WI38 (cell line): ENCODE measurements around the gene MCL1.

ENCODE experiments used
- H3K4me3 ChIP-seq: 2 replicates; pipeline ENCODE4 v1.5.1; 2011; ENCODE audit warnings: low read depth, mild to moderate bottlenecking, control low read depth, low read length
- TF ChIP-seq, protein P1 (sequence below): IDR thresholded peaks from 2 replicates; pipeline ENCODE4 v1.5.1; 2012; ENCODE audit warnings: low read depth, mild to moderate bottlenecking, control low read depth, low read length

MCL1 gene

DNA sequence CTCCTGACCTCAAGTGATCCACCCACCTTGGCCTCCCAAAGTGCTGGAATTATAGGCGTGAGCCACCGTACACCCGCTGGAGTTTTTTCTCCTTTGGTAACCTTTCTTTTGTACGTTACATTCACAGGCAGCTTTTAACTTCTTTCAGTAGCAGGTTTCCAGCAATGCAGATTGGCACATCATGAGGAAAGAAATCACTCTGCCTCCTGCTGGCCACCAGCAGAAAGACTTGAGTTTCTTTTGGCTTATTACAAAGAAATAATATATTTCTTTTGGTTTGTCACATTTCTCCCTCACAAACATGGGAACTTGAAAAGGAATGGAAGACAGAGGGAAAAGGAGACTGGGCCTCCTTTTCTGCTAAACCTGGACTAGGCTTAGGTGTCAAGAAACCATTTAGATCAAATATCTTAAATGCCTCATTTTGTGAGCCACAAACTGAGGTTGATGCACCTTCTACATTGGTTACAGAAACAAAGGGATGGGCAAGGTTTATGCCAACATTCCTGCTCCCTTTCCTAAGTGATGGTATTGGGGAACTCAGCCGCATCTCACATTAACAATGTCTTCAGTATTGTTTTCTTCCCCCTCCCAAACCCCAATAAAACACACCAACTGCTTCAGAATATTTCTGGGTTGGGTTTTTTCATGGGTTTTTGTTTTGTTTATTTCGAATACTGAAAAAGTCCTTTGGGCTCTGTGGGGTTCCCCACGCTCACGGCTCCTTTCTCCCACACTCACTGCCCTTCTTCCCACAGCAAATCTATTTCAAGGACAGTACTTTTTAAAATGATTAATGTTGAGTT, 42.3 kb upstream of the MCL1 start:
- TF ChIP-seq, protein P1, sequence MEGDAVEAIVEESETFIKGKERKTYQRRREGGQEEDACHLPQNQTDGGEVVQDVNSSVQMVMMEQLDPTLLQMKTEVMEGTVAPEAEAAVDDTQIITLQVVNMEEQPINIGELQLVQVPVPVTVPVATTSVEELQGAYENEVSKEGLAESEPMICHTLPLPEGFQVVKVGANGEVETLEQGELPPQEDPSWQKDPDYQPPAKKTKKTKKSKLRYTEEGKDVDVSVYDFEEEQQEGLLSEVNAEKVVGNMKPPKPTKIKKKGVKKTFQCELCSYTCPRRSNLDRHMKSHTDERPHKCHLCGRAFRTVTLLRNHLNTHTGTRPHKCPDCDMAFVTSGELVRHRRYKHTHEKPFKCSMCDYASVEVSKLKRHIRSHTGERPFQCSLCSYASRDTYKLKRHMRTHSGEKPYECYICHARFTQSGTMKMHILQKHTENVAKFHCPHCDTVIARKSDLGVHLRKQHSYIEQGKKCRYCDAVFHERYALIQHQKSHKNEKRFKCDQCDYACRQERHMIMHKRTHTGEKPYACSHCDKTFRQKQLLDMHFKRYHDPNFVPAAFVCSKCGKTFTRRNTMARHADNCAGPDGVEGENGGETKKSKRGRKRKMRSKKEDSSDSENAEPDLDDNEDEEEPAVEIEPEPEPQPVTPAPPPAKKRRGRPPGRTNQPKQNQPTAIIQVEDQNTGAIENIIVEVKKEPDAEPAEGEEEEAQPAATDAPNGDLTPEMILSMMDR = peak; percentile 68
- H3K4me3 ChIP-seq = no peak overlapping the region

DNA sequence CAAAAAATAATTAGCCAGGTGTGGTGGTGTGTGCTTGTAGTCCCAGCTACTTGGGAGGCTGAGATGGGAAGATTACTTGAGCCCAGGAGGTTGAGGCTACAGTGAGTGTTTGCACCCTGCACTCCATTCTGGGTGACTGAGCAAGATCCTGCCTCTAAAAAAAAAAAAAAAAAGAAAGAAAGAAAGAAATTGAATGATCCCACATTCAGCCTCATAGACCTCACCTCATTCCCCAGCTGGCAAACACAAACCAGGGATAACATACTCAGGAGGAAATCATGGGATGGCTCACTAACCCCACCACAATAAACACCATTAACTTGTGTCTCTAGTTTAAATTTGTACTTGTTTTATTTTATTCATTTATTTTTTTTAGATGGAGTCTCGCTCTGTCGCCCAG, 41.5 kb upstream of the MCL1 start:
- TF ChIP-seq, protein P1 = no peak
- H3K4me3 ChIP-seq = no peak overlapping the region

DNA sequence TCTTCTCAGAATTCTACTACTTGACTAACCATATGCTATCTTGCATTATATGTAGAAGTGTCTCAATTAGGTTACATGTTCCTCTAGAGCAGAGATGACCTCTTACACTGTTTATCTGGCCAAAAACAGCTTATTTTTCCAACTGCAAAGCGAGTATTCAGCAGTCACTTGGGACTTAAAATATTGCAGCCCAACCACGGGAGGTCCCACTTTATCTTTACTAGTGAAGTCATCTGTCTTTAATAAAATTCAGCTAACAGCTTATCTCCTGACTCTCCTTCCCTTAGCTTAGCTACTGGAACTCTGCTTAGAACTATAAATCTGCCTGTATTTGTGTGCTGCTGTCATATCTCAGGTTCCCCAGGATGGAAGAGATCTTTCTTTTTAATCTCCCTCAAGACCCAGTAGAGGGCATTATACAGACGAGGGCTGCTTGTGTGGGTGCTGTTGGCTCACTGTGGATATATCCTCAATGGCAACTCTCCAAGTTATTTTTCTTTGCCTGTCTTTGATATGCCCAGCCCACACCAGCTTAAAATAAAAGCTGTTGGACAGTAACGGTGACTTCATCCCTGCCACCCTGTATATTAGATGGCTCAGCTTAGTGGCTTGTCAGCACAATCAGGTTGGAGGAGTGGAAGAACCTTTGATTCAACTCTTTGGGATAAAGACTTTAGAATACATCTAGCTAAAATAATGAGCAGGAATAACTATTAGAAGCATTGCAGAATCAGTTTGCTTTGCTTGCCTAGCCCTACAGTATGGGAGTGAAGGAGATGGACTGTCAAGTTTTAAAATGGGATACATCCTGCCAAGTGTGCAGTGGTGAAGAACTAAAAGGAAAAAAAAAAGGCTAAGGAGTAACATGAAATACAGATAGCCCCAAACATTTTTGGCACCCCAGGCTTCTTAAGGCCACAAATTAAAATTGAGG, 40.4 kb upstream of the MCL1 start:
- H3K4me3 ChIP-seq = no peak overlapping the region
- TF ChIP-seq, protein P1 = peak; percentile 20

DNA sequence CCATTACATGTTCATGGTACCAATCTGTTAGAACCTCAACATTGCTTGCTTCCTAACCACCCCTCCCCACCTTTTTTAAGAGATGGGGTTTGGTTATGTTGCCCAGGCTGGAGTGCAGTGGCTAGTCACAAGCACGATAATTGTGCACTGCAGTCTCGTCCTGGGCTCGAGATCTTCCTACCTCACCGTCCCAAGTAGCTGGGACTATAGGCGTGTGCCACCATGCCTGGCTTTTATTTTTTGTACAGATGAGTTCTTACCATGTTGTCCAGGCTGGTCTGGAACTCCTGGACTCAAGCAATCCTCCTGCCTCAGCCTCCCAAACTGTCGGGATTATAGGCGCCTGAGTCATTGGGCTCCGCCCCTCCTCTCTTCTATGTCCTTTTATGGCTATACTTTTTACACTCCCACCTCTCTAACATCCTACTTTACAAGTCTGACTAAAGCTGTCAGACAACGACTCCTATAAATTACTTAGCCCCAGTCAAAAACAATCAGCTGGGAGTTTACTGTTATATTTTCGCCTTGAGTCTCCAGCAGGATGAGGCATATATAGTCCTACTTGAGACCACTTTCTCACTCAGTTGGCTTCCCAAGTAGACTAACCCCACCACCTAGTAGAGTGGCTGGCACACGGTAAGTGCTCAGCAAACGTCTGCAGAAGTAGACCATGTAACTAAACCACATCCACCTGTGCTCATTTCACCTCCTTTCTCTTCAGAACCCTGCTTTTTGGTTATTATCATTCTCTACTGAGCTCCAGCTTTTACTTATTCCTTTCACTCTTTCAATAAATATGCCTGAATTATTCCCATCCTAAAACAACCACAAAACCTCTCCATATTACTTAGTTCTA, 36.2 kb upstream of the MCL1 start:
- TF ChIP-seq, protein P1 = no peak

DNA sequence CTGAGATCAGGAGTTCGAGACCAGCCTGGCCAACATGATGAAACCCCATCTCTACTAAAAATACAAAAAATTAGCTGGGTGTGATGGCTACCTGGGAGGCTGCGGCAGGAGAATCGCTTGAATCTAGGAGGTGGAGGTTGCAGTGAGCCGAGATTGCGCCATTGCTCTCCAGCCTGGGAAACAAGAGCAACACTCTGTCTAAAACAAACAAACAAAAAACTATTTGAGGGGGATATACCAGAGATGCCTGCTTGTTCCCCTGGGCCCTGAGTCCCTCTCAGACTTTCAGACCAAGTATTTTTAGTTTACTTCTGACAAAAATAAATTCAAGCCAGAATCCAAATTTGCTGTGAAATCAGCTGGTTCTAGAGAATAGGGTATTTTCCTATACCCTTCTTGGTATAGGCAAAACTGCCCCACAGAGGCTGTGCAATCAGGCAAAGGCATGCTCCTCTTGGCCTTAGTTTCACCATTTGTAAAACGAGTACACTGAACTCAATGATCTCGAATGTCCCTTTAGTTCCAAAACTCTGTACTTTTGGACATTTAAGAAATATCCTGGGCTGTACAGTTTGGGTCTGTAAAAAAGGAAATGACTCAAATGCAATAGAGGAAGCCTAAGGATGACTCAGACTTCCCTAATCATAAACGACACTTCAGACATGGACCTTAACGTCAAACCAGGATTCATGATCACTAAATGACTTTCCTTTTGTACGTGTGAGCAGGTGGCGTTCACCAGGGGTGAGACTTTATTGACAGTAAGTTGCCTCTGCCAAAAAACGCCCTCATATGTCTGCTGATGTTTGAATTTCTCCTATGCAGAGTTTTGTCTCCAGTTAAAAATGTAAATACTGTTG, 33.9 kb upstream of the MCL1 start:
- TF ChIP-seq, protein P1 = no peak
- peak overlapping the region; percentile 28; the same call in 1 of the 2 replicates for H3K4me3 ChIP-seq

More for the DNA sequence above, 36.2 kb upstream of the MCL1 start:
- H3K4me3 ChIP-seq = no peak overlapping the region

DNA sequence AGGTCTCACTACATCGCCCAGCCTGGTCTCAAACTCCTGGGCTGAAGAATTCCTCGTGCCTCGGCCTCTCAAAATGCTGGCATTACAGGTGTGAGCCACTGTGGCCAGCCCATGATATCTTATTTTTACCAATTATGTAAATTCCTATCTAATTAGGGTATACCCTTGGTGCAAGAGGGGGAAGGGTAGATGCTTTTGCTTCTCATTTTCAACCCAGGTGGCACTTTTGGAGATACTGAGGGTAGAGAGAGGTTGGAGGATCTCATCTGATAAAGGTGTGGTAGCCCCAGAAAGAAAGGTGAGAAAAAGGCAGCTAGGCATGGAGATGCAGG, 32.6 kb upstream of the MCL1 start:
- TF ChIP-seq, protein P1 = no peak
- no peak overlapping the region for H3K4me3 ChIP-seq
